Hematopoietic multipotent progenitor cell treated with erythropoietin and hydrocortisone succinate and interleukin-3 and kit ligand, for 15 days (in vitro differentiated cells): Measurements from ENCODE around the gene AFF2.

Experiments used
- DNase-seq: peaks from one replicate; pipeline ENCODE4 v3.0.0-alpha.2; 2015; ENCODE audit warnings: low spot score

Gene AFF2

DNA sequence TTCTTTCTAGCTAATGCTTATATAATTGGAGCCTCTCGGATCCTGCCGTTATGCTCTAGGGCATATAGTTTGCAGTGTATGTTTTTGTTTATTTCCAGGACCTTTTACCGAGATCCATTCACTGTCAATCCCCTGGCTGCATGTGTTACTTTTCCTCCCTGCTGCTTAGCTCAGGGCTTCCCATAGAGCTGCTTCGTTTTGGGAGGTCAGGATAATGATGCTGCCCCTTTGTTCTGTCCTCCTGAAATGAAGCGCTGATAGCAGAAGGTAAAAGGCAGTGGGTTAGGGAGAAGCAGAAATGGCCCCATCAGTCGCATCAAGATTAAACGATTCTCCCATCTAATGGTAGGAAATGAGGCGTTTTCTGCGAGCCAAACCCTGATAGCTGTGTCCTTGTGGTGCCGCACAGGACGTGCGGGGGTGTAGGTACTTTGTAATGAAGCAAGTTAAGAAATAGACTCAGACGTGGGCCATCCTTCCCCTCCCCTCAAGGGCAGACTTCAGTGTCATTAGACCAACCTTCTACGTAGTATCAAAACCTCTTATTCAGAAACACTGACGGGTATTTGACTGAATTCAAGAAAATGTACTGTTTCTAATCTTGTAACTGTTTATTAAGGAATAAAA lies 37.3 kb downstream of the AFF2 start:
- no peak for DNase-seq

DNA sequence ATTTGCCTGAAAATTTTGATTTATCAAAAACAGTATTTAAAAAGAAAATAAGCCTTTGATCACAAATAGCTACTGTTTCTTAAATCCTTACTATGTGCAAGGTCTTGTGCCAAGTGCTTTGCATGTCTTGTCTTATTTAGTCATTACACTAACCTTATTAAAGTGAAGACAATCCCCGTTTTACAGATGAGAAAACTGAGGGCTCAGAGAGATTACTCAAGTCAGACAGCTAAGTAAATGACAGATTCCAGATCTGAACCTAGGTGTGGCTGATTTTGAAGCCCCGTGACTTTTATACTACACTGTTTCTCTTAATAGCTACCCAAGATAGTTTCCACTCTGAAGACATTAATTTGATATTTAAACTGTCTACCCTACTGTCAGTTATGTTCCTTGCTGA lies 38.2 kb downstream of the AFF2 start:
- no peak for DNase-seq

DNA sequence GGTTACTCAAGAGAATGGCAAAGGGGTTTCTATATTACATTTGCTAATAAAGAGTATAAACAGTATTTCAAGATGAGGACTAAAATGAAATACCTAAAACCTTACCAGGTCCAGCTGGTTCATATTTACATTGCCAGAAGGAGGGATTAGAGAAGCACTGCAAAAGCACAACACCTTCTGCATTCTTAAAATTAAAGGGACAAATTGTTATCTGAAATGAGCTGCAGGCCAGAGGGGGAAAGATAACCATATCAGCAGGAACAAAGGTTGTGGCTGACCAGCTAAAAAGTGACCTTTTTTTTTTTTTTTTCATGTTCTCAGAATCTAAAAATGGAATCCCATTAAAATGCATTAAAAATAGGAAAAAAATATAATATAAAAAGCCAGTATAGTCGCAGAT lies 39.7 kb downstream of the AFF2 start:
- DNase-seq = no peak

DNA sequence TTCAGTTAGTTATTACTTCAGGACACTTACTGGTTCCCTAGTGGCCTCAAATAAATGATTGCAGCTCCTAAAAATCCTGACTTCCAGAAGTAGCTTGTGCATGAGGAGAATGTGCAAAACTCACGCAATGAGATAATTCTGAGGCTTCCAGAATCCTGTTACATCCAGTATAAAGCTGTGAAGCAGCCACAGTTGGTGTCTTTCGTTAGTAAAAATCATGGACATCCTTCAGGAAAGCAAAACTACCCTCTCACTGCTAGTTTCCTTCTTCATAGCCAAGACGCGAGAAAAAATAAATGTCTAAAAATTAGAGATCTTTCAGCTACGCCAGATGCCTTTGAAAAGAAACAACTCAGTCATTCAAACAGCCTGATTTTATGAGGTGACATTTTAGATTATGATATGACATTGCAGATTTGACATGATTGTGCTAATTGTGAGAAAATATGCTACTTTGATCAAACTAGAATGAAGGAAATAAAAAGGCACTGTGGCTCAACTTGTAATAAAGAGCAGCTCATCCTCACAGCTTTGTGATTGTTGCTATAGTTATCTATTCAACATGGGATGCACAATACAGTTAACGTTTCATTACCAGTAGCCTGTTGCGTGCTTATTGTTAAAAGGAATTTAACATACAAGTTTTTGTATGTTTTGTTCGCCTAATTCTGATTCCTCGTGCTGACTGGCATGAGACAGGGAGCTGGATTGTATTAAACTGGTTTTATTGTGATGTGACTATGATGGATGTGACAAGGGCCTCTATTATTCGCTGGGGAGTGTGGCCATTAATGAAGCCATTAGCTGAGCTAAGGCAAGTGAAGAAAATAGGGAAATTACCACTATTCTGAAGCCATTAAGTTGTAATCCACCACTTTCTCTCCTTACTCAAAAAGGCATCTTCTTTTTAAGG lies 40.5 kb downstream of the AFF2 start:
- no peak for DNase-seq

DNA sequence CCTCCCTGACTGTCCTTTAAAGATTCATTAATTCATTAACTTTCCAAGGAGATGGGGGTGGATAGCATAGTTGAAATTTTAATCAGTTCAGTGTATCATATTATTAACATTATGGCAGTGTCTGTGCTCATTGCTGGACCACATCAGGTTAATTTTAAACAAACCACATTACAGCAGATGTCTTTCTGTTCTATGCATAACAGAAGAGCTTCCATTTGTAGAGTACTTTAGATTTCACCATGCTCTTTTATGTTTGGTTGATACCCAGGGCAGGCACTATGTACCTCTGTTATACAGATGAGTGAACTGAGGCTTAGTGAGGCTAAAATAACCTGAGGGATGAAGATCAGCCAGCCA lies 41.1 kb downstream of the AFF2 start:
- DNase-seq = no peak

DNA sequence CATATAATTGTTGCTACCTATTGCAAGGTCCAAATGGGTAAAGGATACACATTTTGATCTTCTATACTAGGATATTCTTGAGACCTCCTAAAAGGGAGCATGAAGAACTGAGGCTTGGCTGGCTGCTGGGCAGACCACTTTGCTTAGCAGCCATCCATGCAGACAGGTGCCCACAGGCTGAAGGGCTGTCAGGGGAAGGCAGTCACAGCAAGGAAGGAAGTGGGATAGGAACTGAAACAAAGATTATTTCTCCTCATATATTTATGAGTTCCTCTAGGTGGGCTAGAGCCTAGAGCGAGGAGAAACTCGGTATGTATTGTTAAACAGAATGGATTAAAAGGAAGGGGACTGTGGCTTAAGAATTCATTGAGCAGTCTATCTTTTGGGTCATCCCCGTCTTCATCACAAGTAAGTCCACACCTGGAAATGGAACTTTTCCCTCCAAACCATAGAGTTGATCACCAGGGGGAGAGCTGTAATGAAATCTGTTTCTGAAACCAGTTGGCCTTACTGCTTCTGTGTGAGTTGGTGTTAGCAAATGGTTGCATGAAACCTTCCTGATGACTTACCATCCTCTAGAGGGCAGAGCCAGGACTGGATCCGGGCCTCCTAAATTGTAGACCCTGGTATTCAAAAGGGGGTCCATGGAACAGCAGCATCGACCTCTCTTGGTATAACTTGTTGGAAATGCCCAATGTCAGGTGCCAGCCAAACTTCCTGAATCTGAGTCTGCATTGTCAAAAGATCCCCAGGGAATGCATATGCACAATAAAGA lies 42.3 kb downstream of the AFF2 start:
- DNase-seq = no peak

DNA sequence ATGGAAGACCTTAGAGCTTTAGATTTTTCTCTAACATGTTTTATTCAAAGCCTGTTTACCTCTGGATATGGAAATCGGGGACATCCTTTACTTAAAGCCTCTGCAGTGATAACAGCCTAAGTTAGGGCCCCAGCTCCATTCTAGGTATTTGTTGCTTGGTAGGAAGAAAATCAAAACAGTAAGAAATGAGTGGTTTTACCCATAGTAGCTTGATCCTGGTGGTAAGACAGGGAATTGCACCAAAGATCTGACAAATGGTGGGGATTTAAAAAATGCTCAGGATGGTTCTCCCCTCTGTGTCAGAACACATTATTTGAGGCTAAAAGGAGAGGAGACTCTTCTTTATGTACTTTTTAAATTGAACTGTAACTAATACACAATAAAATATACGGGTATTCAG lies 52.4 kb downstream of the AFF2 start:
- DNase-seq = no peak

DNA sequence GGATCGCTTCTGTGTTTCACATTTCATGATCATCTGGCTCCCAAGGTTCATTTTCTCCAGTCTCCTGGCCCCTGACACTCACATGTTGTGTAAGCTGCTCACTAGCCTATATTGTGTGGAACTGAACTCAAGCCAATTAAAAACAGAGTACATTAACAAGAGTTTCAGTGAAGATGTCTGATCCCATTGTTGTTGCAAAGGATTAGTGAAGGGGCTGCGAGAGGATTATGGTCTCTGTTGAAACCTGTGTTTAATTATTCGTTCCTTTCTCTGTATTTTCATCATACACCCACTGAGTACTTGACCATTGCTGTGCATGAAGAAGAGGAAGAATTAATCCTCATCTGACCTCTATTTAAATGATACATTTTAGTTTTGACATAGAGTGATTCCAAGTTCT lies 54.7 kb downstream of the AFF2 start:
- no peak for DNase-seq

DNA sequence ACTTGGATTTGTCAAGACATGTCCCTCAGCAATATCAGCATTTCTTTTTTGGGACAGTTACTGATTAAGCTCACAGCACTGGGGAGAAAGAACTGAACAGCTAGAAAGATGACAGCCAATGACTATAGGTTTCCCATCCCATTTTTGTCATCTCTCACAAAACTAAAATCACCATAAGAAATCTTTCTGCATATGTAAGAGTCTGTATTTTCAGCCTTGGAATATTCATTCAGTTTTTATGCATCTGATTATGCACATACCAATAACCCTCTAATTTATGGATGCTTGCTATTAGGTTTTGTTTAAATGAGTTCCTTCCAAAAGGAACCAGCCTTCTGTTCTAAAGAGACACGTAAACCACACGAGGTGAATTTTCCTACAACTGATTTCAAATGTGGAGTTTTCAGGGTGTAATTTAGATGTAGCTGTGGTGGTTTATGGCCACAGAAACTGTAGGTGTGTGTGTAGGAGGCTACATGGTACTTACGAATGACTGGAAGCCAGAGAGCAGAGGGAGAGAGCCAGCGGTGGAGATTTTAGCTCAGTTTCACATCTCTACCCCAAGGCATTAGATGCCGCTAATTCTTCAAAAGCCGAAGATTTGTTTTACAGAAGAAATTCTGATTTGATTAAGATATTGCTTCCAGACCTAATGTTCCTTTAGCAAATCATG lies 55.3 kb downstream of the AFF2 start:
- DNase-seq = no peak

DNA sequence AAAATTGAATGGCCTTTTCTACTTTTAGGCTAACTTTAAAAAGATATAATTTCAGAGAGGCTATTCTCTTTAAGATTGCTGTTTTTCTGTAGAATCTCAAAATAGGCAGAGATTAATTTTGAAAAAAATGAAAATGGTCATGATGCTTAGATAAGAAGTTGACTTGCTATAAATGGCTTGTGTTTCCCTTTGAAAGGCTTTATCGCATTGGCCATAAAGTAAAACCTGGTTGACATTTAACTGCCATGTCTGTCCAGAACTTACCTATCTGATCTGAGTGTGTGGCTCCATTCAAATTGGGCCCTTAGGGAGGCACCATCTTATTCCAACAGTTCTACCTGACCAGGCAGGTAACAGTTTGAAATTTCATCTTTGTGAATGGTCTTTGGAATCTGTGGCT lies 56.1 kb downstream of the AFF2 start:
- no peak for DNase-seq

DNA sequence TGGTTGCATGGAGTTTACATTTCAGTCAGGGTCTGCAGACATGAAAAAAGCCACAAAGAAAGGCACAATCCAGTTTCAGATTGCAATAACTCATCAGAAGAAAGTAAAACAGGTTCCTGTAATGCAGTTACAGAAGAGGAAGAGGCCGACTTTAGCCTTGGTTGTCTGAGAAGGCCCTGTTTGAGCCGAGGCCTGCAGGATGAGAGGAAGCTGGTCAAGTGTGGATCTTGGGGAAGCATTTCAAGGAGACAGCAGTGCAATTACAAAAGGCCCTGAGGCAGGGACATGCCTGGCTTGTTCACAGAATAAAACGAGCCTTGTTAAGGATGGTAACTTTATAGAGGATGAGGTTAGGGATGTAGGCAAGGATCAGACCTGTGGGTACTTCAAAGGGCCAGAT lies 62.4 kb downstream of the AFF2 start:
- DNase-seq = no peak

DNA sequence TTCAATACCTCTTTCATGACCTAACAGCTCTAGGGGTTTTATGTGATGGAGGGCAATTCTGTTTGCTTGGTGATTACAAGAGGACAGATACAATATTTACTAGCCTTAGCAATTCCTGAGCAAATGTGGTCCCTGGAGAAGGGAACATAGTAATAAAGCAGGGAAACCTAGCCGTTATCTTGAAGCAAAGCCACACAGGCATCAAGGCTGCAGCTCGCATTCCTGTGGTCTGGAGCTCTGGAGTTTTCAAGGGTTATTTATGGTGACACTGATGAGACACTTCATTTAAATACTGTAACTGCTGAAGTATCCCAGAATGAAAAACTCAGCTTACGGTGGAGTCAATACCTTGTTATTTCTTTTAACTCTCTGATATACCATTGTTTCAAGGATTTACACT lies 66.8 kb downstream of the AFF2 start:
- no peak for DNase-seq

DNA sequence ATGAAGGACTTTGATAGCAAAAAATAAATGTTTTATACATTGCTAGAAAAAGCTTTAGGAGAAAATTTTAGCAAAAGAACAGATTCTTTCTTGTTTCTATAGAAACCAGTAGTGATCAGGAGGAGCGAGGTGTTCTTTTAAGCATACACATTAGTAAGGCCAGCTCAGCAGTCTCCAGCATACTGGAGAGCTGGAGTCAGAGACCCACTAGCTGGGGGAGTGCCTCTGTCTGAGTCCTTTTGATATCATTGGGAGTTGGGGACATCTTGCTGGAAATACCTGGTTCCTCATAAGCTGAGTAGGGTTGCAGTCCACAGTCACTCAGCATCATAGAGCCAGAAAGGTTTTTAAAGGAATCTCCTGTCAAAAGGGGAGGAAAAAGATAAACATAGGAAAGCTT lies 67.4 kb downstream of the AFF2 start:
- DNase-seq = no peak

DNA sequence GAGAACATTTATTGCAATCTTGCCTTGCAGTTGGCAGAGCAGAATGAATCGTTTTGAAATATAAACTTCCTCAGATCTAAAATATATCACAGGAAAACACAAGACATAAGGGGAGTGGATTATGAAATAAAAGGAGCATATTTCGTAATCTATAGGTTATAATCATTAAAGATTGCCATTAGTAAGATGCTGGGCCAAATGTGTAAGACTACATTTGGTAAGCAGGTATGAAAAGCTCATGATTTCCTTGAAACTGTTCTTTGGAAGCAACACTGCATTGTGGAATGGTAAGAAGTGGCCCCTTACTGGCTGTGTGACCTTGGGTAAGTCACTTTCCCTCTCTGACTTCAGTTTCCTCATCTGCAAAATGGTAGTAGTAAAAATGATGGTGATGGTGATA lies 68.3 kb downstream of the AFF2 start:
- DNase-seq = no peak

DNA sequence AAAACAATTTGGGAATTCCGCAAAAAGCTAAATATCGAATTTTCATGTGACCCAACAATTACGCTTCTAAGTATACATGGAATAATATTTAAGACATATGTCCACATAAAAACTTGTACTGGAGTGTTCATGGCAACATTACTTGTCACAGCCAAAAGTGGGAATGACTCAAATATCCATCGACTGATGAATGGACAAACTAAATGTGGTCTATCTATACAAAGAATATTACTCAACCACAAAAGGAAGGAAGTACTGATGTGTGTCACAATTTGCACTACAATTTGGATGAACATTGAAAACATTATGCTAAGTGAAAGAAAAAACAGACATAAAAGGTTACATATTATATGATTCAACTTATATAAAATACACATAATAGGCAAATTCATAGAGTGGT lies 71.9 kb downstream of the AFF2 start:
- no peak for DNase-seq

DNA sequence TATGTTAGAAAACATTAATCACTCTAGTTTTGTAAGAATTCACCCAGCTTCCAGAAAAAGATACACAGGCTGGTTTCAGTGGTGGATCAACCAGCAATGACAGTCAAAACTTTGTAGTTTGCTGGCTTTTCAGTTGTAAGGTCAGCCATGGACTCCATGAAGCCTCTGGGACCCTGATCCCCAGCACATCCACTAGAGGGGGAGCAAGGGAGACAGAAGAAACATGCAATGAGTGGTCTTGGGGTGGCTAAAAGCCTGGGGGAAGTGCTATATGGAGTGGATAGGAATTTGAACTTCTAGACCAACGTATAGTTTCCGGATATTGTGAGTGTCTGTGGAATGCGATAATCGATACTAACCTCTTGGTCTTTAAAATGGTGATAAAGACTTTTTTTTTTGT lies 72.7 kb downstream of the AFF2 start:
- DNase-seq = no peak

DNA sequence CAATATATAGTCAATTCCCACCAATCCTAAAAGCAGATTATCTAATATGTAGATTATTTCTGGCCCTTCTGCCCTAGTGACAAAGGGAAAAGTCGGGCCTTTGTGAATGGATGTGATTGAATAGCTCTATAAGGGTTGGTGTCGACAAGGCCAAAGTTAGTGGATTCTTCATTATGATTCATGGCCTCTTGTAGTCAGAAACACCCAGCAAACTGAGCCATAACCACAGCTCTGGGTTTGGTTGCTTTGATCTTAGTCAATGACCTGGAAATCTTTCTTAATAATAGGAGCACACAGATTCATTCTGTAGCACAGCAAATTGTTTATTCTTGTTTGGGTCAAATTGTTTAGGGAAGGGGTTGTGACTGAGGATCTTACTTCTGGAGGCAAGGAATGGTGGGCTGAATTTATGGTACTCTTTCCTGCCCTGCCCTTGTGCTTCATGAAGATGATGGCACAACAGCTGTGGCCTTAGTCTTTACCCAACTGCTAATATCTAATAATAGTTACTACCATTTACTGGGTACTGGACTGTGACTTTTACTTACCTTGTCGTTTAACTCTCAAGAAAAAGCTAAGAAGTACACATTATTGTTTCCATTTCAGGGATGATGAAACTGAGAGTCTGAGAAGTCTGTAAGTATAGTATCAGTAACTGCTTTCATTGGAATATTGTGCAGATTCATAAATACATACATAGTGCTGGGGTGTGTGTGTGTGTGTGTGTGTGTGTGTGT lies 74.0 kb downstream of the AFF2 start:
- DNase-seq = no peak

DNA sequence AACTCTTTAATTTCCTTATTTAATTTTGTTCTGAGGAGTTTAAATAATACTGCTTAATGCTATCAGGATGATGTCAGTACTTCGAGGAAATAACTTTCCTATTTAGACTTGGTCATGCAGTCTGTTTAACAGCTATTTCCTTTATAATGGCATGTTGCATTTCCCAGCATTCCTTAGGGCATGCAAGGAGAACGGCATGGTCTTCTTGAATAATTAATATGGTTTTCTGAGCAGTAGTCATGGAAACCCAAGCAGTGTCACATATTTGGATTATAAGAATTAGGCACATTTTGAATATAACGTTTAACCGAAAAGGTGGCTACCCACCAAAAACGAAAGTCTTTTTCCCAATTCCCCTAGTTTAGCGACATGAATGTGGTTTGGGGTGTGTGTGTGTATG lies 76.0 kb downstream of the AFF2 start:
- no peak for DNase-seq

DNA sequence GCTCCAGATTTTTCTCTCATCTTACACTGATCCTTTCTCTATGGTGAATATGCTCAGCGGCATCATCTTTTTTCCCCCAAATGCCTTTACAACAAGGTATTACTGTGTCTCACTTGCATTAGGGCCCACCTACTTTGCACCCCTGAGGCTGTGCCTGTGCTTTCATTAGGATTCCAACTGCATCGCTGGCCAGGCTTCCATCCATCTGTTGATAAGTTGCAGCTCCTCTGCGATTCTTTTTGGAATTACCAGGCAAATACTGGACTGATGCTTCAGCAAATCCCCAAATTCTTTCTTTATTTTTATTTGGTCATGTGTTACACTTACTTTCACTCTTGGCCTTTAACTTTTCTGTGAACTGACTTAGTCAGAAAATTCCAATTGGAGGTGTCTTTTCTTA lies 77.3 kb downstream of the AFF2 start:
- DNase-seq = no peak

DNA sequence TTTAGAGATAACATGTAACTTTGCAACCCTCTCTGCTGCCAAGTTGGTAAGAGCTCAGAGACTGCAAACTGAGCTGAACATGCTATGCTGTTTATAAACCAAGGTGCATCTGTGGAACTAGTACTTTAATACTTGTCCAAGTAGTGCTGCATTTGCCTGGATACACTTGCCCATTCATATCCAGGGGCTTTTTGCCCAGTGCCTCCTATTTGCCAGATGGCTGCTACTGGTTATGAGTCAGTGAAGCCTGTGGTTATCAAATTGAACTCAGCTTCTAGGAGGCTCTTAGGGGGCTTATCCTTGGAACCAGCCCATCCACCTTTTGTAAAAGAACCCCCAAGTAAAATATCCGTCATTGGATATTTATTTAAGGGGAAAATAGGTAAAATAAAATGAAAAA lies 79.6 kb downstream of the AFF2 start:
- no peak for DNase-seq

DNA sequence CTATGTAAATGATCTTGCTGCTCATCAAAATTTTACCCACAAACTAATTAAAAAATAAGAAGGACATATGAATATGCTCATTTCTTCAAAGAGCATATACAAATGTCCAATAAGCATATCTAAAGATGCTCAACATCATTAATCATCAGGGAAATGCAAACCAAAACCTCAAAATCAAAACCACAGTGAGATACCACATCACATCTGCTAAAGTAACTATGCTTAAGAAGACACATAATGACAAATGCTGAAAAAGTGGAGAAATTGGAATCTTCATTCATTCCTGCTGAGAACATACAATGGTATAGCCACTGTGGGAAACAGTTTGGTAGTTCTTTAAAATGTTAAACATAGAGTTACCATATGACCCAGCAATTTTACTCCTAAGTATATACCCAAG lies 81.9 kb downstream of the AFF2 start:
- DNase-seq = no peak
